Measurements from ENCODE around the gene PRRT3.
"Not testable (repeated sequence)": the region's sequence is repeated elsewhere in the genome, so short reads cannot be mapped to it uniquely, and the experiment has no call there.

The PRRT3 gene

GRCh38 chr3:9897408-9898372 is 54.5 kb downstream of the PRRT3 start:
- no peak for FAIRE-seq

DNA sequence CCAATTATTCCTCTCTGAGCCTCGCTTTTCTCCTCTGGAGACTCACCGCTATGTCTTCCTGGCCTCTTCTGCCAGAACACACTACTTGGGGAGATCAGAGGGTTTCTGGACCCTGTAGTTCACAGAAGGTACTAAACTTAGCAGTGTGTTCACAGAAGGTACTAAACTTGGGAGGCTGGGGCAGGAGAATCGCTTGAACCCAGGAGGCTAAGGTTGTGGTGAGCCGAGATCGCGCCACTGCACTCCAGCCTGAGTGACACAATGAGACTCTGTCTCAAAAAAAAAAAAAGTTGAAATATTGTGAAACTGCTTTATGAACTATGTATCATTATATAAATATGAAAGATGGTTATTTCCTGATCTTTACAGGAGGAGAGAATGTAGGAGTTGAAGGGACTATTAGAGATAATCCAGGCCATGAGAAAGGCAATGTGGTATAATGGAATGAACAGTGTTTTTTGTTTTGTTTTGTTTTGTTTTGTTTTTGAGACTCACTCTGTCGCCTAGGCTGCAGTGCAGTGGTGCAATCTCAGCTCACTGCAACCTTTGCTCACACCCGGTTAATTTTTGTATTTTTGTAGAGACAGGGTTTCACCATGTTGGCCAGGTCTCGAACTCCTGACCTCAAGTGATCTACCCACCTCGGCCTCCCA is 55.3 kb downstream of the PRRT3 start:
- not testable (repeated sequence) for FAIRE-seq

GRCh38 chr3:9895715-9896114 is 56.5 kb downstream of the PRRT3 start:
- FAIRE-seq, result not testable (repeated sequence)
